ENCODE measurements around the gene MTOR.

DNA sequence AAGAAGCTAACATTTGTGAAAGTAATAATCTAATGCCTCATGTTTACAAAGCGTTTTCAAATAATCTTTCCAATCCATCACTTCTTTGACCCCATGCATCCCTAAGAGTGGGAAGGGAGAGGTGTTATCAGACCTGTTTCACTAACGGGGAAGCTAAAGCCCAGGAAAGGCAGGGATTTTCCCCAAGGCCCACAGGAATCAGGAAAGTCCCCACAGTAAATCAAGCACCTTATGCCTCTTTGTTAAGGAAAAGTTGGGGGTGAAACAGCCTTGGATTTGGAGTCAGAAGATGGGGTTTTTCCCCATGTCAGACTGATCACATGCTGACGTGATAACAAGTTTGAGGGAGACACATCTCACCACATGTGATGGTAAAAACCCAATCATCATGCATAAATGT lies 93.1 kb downstream of the MTOR start:
- TF ChIP-seq, protein P1, sequence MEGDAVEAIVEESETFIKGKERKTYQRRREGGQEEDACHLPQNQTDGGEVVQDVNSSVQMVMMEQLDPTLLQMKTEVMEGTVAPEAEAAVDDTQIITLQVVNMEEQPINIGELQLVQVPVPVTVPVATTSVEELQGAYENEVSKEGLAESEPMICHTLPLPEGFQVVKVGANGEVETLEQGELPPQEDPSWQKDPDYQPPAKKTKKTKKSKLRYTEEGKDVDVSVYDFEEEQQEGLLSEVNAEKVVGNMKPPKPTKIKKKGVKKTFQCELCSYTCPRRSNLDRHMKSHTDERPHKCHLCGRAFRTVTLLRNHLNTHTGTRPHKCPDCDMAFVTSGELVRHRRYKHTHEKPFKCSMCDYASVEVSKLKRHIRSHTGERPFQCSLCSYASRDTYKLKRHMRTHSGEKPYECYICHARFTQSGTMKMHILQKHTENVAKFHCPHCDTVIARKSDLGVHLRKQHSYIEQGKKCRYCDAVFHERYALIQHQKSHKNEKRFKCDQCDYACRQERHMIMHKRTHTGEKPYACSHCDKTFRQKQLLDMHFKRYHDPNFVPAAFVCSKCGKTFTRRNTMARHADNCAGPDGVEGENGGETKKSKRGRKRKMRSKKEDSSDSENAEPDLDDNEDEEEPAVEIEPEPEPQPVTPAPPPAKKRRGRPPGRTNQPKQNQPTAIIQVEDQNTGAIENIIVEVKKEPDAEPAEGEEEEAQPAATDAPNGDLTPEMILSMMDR (conservative IDR thresholded peaks at IDR 0.05 in 1 of 2, IDR thresholded peaks at IDR 0.05 in 1 of 2; ENCODE audit: extremely low read depth in 1 of 2, insufficient read depth in 1 of 2, low read depth in 1 of 2, low read length in 2 of 2): no peak
- TF ChIP-seq EZH2 (IDR thresholded peaks at IDR 0.05; ENCODE audit: borderline replicate concordance, low read length): no peak

Measured in mammary epithelial cell (primary cell).